GM12892 (cell line): ENCODE measurements around the gene FNBP1.

ENCODE experiments used
- DNase-seq: peaks from one replicate; pipeline ENCODE4 v3.0.0; 2011; ENCODE audit not compliant: insufficient read length
- FAIRE-seq: peaks from 2 replicates; lab custom pipeline; 2011; peaks lifted over from hg19 to GRCh38; lab: Jason Lieb, UNC
- POLR2A ChIP-seq: IDR thresholded peaks from 2 replicates; pipeline ENCODE4 v1.6.1; 2011; ENCODE audit warnings: low read depth, low read length, control low read depth
- POLR2AphosphoS5 ChIP-seq: IDR thresholded peaks from 2 replicates; pipeline ENCODE4 v1.6.1; 2011; ENCODE audit warnings: low read depth, low read length, control low read depth
- TAF1 ChIP-seq: IDR thresholded peaks from 2 replicates; pipeline ENCODE4 v1.6.1; 2011; ENCODE audit warnings: low read depth, mild to moderate bottlenecking, control low read depth, low read length, borderline replicate concordance

The FNBP1 gene

DNA sequence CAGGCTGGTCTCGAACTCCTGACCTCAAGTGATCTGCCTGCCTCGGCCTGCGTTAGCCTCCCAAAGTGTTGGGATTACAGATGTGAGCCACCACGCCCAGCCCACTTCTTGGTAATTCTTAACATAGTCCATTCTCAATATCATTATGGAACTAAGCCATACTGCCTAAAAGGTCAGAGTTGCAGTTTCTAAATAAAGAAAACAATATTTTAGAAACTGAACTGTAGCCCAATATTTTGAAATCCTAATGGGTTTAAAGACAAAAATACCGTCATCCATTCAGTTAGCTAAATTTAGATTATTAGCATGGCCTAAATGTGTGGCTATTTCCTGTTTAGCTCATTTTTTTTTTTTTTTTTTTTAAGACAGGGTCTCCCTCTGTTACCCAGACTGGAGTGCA, 108.2 kb downstream of the FNBP1 start:
- DNase-seq (no peak), FAIRE-seq (no peak)
- TF ChIP-seq POLR2A (no peak), POLR2AphosphoS5 (no peak), TAF1 (no peak)

- no peak for DNase-seq
- FAIRE-seq: no peak
- TF ChIP-seq TAF1 (no peak), POLR2A (no peak), POLR2AphosphoS5 (no peak)
Observed at GRCh38 chr9:129934041-129934591, 108.9 kb downstream of the FNBP1 start.

GRCh38 chr9:129933185-129934040, 109.6 kb downstream of the FNBP1 start:
- FAIRE-seq (no peak), DNase-seq (no peak)
- TF ChIP-seq POLR2AphosphoS5 (no peak; the same call in 1 of the 2 replicates), POLR2A (no peak), TAF1 (no peak)

DNA sequence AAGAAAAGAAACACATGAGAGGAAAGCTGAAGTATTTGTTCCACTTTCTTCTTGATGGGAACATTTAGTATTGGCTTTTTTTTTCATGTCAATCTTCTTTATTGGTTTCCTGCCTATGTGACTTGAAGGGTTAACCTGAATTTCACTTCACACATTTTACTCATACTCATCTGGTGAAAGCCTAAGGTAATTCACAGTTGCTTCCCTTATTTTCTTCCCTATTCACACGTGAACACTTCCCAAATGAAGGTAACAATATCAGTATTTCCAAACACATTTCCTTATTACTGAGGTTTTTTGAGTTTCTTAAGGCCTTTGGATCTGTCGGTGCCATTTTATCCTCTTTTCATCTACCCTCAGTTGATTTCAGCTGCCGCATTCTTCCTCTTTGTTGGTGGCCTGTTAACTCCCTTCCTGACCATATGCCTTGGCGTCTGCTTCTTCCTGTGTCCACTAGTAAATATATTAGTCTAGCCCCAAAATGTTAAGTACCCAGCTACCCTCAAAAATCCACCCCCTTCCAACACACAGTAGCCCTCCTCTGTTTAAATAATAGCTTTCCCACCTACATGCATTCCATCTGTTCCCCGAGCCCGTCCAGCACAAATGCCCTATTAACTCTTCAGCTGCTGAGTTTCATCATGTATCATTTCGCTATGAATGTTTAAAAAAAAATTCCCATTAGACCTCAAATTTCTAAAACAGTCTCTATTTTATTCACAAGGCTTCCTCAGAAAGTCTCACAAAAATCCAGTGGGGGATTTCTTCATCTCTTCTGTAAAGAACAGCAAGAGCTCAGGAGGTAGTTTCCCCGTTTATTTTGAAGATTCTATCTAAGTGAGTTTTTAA, 110.5 kb downstream of the FNBP1 start:
- TF ChIP-seq POLR2A (peak; percentile 44; the same call in 1 of the 2 replicates), TAF1 (no peak)
- no peak for DNase-seq
- FAIRE-seq: peak; percentile 73

DNA sequence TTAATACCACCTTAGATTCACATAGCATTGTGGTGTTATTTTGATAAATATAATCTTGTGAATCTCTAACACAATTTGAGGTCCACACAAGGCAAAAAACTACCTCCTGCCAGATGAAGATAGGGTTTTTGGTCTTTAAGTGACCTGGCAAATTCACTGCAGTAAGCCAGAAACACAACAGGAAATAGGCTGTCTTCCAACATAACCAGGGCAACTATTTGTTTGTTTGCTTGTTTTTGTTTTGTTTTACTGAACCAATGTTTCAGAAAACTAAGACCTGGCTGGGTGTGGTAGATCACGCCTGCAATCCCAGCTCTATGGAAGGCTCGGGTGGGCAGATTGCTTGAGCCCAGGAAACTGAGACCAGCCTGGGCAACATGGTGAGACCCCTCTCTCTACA, 112.2 kb downstream of the FNBP1 start:
- FAIRE-seq (no peak), DNase-seq (no peak)
- TF ChIP-seq POLR2A (no peak), TAF1 (no peak), POLR2AphosphoS5 (0 out of 2 replicates have a peak, but pooled peaks have one; percentile 43)

- no peak for FAIRE-seq
- no peak for DNase-seq
Observed at GRCh38 chr9:129929496-129930125, 113.4 kb downstream of the FNBP1 start.

DNA sequence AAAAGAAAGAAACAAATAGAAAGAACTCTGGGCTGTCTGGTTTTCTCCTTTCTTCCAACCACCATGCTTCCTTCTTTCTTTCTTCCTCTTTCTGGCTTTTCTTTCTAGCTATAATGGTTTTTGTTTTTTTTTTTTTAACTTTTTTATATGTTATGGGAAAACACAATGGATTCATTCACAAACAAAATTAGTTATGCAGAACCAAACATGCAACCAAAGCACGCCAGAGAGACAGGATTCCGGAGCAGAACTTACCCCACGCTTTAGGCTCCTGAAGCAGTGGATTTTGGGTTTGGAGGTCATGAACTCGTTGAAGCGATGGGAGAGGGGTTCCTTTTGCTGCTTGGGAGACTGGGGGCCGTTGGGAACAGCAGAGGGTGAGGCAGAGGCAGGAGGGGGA, 119.4 kb downstream of the FNBP1 start:
- TF ChIP-seq POLR2AphosphoS5: no peak
- no peak for TF ChIP-seq POLR2A
- TF ChIP-seq TAF1: no peak
- FAIRE-seq: no peak
- DNase-seq: no peak

More at GRCh38 chr9:129929496-129930125, 113.4 kb downstream of the FNBP1 start:
- TF ChIP-seq TAF1 (no peak), POLR2AphosphoS5 (peak; percentile 77), POLR2A (peak; percentile 59; the same call in 1 of the 2 replicates)

GRCh38 chr9:129921905-129922304, 121.1 kb downstream of the FNBP1 start:
- no peak for DNase-seq
- no peak for TF ChIP-seq TAF1
- peak; percentile 11; the same call in 1 of the 2 replicates for TF ChIP-seq POLR2AphosphoS5
- no peak for FAIRE-seq

- DNase-seq (no peak), FAIRE-seq (no peak)
- TF ChIP-seq POLR2A (no peak), POLR2AphosphoS5 (0 out of 2 replicates have a peak, but pooled peaks have one; percentile 8)
Observed at GRCh38 chr9:129919841-129920240, 123.1 kb downstream of the FNBP1 start.

DNA sequence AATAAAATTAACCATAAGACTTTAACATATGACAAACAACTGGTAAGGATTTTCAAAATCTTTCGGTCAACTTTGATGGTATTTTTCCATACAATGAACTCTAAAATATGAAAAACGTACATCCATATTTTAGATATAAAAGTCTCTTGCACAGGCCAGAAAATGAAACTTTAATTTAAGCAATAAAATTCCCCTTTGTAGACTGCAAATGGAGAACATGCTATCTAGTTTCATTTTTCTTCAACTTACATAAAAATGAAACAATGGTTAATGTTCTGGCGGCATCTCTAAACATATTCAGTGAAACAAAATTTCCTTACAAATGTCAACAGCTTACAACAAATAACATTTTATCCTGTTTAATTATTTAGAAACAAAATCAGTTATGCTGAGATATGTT, 123.7 kb downstream of the FNBP1 start:
- FAIRE-seq (no peak), DNase-seq (no peak)
- TF ChIP-seq POLR2A (no peak), TAF1 (no peak), POLR2AphosphoS5 (no peak)
